ENCODE results near the gene C8A.

C8A gene

DNA sequence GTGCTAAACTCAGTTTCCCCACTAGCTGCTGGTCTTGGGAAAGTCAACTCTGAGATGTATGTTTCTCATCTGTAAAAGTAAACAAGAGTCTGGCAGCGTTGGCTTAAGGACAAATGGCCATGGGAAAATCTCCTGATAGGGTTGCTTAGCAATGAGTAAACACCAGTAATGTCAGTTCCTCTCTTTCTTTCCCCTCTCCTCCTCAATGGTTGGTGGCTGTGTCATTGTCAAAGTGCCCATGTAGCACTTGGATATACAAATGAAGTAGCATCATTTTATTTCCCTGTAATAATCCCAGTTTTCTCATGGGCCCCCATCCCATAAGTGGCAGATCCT, 33.2 kb upstream of the C8A start:
- peaks cover 7% of the 10 kb centered on the region; the same call in 1 of the 2 replicates for H3K27me3 ChIP-seq (ENCODE audit: insufficient read depth, low read length)
- WGBS = 29% methylated on average over 1 of the region's 1 CpG
- no peaks in the 10 kb centered on the region for H3K36me3 ChIP-seq (ENCODE audit: insufficient read depth, low read length)
- H3K9me3 ChIP-seq (ENCODE audit: insufficient read depth, low read depth, low read length) = no peaks in the 10 kb centered on the region
- no peak overlapping the region for H3K9ac ChIP-seq (ENCODE audit: low read depth, low read length)
- H3K4me1 ChIP-seq (ENCODE audit: insufficient read depth, low read length) = peaks cover 15% of the 10 kb centered on the region; the same call in 1 of the 2 replicates
- H3K27ac ChIP-seq (ENCODE audit: low read depth, low read length) = no peak overlapping the region
- no peak overlapping the region for H3K4me3 ChIP-seq (ENCODE audit: low read length)

DNA sequence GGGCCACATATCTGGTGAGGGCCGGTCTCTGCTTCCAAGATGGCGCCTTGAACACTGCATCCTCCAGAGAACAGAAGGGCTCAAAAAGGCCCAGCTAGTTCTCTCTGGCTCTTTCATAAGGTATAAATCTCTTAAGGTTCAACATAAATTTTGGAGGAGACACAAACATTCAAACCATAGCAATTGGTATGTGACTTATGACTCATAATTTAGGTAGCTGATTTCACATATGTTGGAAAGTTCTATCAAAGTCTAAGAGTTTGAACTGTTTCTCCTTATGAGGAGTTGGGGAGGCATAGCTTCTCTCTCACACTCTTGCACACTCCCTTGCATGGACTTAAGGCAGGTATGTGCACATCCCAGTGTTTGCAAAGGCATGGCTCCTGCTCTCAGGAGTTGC, 30.3 kb upstream of the C8A start:
- 69% methylated on average over 2 of the region's 2 CpGs for WGBS
- H3K27ac ChIP-seq (ENCODE audit: low read depth, low read length) = no peak overlapping the region

DNA sequence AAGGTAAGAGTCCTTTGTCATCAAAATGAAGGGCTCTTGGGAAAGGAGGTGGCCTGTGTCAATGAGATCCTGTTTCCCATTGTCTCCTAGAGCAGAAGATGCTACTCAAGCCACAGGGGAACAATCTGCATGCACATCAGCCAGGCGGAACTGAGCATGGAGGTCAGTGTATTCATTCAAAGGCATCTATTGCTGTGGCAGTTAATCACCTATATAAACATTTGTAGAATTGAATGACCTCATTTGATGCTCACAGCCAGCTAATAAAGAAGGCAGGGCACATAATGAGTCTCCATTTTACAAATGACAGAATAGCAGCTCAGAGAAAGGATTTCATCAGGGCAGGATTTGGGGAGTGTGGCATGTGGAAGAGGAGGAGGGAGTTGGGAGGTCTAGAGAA, 29.7 kb upstream of the C8A start:
- Histone ChIP-seq H3K9ac (ENCODE audit: low read depth, low read length) (no peak overlapping the region), H3K27ac (ENCODE audit: low read depth, low read length) (no peak overlapping the region), H3K27me3 (ENCODE audit: insufficient read depth, low read length) (peaks cover 7% of the 10 kb centered on the region; the same call in 1 of the 2 replicates), H3K36me3 (ENCODE audit: insufficient read depth, low read length) (no peaks in the 10 kb centered on the region), H3K4me1 (ENCODE audit: insufficient read depth, low read length) (0 out of 2 replicates have a peak, but pooled peaks cover 4% of the 10 kb centered on the region), H3K4me3 (ENCODE audit: low read length) (no peak overlapping the region), H3K9me3 (ENCODE audit: insufficient read depth, low read depth, low read length) (no peaks in the 10 kb centered on the region)
- 77% methylated on average over 1 of the region's 1 CpG for WGBS

More for the DNA sequence above, 30.3 kb upstream of the C8A start:
- Histone ChIP-seq H3K27me3 (ENCODE audit: insufficient read depth, low read length) (peaks cover 7% of the 10 kb centered on the region; the same call in 1 of the 2 replicates), H3K36me3 (ENCODE audit: insufficient read depth, low read length) (no peaks in the 10 kb centered on the region), H3K4me3 (ENCODE audit: low read length) (no peak overlapping the region), H3K9me3 (ENCODE audit: insufficient read depth, low read depth, low read length) (no peaks in the 10 kb centered on the region), H3K9ac (ENCODE audit: low read depth, low read length) (no peak overlapping the region), H3K4me1 (ENCODE audit: insufficient read depth, low read length) (peaks cover 9% of the 10 kb centered on the region; the same call in 1 of the 2 replicates)

DNA sequence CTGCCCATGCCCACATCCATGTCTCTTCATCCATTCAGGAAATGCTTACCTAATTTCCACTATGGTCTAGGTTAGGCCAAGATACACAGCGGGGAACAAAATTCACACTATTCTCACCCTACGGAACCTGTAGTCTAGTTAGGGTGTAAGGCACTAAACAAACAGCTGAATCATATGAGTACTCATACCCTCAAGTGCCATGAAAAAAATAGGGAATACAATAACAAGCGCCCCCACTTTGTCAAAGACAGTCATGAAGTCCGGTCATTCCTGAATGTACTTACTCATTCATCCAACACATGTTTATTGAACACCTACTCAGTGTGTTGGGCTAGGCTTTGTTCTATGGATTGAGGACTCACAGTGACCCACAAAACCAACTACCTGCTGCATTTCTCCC, 29.2 kb upstream of the C8A start:
- no peaks in the 10 kb centered on the region for H3K9me3 ChIP-seq (ENCODE audit: insufficient read depth, low read depth, low read length)
- H3K4me3 ChIP-seq (ENCODE audit: low read length) = no peak overlapping the region
- 82% methylated on average over 4 of the region's 4 CpGs for WGBS
- no peak overlapping the region for H3K9ac ChIP-seq (ENCODE audit: low read depth, low read length)
- H3K27me3 ChIP-seq (ENCODE audit: insufficient read depth, low read length) = peaks cover 7% of the 10 kb centered on the region; the same call in 1 of the 2 replicates
- H3K4me1 ChIP-seq (ENCODE audit: insufficient read depth, low read length) = 0 out of 2 replicates have a peak, but pooled peaks cover 4% of the 10 kb centered on the region
- H3K27ac ChIP-seq (ENCODE audit: low read depth, low read length) = no peak overlapping the region
- no peaks in the 10 kb centered on the region for H3K36me3 ChIP-seq (ENCODE audit: insufficient read depth, low read length)

DNA sequence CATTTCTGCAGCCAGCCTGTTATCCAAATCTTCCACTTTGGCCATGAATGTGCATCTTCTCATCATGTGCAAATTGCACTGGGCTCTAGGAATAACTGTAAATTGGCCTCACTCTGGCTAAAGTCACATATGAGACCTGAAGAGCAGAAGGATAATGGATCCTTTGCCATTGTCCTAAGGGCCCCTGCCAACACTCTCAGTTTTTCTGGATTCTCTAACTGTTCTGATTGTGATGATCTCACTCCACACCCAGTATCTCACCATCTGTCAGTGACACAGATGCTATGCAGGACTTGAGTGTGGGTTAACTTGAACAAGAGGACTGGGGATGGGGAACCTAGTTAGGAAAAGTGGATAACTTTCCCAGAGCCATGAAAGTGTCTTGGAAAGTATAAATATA, 26.9 kb upstream of the C8A start:
- no peaks in the 10 kb centered on the region for H3K9me3 ChIP-seq (ENCODE audit: insufficient read depth, low read depth, low read length)
- H3K9ac ChIP-seq (ENCODE audit: low read depth, low read length) = no peak overlapping the region
- H3K27ac ChIP-seq (ENCODE audit: low read depth, low read length) = no peak overlapping the region
- H3K36me3 ChIP-seq (ENCODE audit: insufficient read depth, low read length) = no peaks in the 10 kb centered on the region
- no peak overlapping the region for H3K4me3 ChIP-seq (ENCODE audit: low read length)
- no peaks in the 10 kb centered on the region for H3K4me1 ChIP-seq (ENCODE audit: insufficient read depth, low read length)
- H3K27me3 ChIP-seq (ENCODE audit: insufficient read depth, low read length) = no peaks in the 10 kb centered on the region

DNA sequence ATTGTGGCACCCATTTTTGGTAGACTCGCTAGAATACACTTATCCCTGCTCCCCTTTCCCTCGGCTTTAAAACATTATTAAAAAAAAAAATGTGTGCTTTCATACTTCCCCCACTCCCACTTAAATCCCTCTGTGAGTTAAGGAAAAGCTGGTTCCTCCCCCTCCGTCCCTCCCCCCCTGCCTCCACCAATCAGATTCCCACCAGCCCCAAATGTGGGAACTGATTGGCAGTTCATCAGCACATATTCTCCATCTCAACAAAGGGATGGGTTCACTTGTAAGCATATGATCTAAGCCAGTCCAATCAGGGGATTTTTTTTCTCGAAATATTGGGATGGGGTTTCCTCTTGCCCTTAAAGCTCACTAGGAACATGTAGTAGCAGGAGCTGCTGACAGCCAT, 24.5 kb upstream of the C8A start:
- H3K9me3 ChIP-seq (ENCODE audit: insufficient read depth, low read depth, low read length) = no peaks in the 10 kb centered on the region
- WGBS = 98% methylated on average over 4 of the region's 4 CpGs
- no peaks in the 10 kb centered on the region for H3K4me1 ChIP-seq (ENCODE audit: insufficient read depth, low read length)
- H3K27ac ChIP-seq (ENCODE audit: low read depth, low read length) = no peak overlapping the region
- no peaks in the 10 kb centered on the region for H3K27me3 ChIP-seq (ENCODE audit: insufficient read depth, low read length)
- no peak overlapping the region for H3K4me3 ChIP-seq (ENCODE audit: low read length)
- no peaks in the 10 kb centered on the region for H3K36me3 ChIP-seq (ENCODE audit: insufficient read depth, low read length)
- no peak overlapping the region for H3K9ac ChIP-seq (ENCODE audit: low read depth, low read length)

DNA sequence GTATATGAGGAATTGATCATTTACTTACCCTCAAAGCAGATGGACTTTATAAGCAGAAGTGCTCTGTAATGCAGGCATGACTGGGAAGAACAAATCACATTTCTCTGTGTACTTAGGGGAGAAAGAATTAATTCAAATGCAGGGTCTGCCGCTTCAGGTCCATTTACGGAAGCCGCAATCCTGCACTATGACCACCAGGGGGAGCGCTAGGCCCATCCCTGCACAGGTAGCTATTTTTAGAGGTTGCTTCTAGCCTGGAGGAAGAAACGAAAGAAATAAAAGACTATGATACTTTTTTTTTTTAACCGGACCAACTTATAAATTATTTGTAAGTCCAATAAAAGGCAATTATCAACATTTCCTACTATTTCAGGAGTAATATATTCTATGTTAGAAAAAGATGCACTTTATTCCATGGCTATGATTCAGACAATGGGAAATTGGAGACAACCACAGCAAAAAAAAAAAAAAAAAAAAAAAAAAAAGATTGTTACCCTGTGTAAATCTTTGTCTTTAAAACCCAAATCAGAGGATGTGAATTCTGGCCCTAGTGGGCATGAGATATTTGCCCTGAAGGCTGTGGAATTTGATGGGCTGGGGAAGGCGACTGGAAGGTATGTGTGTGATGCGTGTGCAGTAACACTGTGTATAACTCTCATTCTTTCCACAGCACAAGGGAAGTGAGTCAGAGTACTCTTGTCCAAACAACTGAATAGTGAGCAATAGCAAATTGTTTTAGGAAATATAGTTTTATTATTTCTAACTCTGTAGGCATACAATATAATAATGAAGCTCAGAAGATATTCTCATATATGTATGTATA, 22.5 kb upstream of the C8A start:
- Histone ChIP-seq H3K4me1 (ENCODE audit: insufficient read depth, low read length) (no peaks in the 10 kb centered on the region), H3K27ac (ENCODE audit: low read depth, low read length) (no peak overlapping the region), H3K9me3 (ENCODE audit: insufficient read depth, low read depth, low read length) (no peaks in the 10 kb centered on the region), H3K27me3 (ENCODE audit: insufficient read depth, low read length) (no peaks in the 10 kb centered on the region), H3K9ac (ENCODE audit: low read depth, low read length) (no peak overlapping the region), H3K4me3 (ENCODE audit: low read length) (no peak overlapping the region), H3K36me3 (ENCODE audit: insufficient read depth, low read length) (no peaks in the 10 kb centered on the region)
- WGBS = 17% methylated on average over 5 of the region's 8 CpGs

DNA sequence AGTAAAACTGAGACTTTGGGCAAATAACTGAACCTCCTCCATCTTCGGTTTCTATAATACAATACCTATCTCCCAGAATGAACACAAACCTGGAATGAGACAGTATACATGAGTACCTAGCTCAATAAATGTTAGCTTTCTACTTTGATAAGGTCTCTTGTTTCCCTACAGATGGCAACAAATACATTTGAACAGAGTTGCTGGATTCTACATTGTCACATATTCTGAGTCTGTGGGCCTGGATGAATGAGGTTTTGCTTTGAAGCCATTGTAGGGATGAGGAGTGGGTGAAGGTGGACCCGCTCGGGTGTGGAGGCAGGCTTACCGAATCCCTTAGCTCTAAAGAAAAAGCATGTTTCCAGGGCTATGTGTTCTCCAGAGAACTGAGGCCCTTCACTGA, 21.5 kb upstream of the C8A start:
- H3K4me1 ChIP-seq (ENCODE audit: insufficient read depth, low read length) = peaks cover 6% of the 10 kb centered on the region; the same call in 1 of the 2 replicates
- WGBS = 95% methylated on average over 4 of the region's 4 CpGs
- H3K27me3 ChIP-seq (ENCODE audit: insufficient read depth, low read length) = no peaks in the 10 kb centered on the region
- no peaks in the 10 kb centered on the region for H3K9me3 ChIP-seq (ENCODE audit: insufficient read depth, low read depth, low read length)
- no peak overlapping the region for H3K4me3 ChIP-seq (ENCODE audit: low read length)
- H3K27ac ChIP-seq (ENCODE audit: low read depth, low read length) = no peak overlapping the region
- no peak overlapping the region for H3K9ac ChIP-seq (ENCODE audit: low read depth, low read length)
- H3K36me3 ChIP-seq (ENCODE audit: insufficient read depth, low read length) = no peaks in the 10 kb centered on the region

DNA sequence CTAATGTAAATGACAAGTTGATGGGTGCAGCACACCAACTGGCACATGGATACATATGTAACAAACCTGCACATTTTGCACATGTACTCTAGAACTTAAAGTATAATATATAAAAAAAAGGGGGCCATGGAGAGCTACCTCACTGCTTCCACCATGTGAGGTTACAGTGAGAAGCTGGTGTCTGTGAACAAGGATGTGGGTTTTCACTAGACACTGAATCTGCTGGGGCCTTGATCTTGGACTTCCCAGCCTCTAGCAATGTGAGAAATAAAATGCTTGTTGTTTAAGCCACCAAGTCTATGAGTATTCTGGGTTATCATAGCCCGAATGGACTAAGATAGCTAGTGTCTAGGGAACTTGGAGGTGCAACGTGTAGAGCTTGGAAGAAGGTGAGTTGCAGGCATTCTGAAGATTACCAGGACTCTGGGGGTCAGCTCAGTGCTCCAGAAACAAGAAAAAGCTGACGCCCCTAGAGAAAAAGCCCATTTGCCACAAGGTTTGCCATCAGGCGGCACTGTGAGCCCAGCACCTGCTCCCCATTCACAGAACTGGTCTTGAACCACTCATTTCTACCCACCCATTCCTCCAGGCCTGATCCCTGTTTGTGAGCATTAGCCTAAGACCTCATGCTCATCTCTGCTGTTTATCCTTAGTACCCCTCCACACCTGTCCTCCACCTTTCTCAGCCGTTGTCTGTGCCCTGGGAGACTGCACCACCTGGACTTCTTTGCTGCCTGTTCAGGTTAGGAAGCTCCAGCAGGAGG, 20.3 kb upstream of the C8A start:
- Histone ChIP-seq H3K9me3 (ENCODE audit: insufficient read depth, low read depth, low read length) (no peaks in the 10 kb centered on the region), H3K27ac (ENCODE audit: low read depth, low read length) (no peak overlapping the region), H3K27me3 (ENCODE audit: insufficient read depth, low read length) (no peaks in the 10 kb centered on the region), H3K36me3 (ENCODE audit: insufficient read depth, low read length) (no peaks in the 10 kb centered on the region), H3K4me1 (ENCODE audit: insufficient read depth, low read length) (peaks cover 6% of the 10 kb centered on the region; the same call in 1 of the 2 replicates), H3K9ac (ENCODE audit: low read depth, low read length) (no peak overlapping the region), H3K4me3 (ENCODE audit: low read length) (no peak overlapping the region)
- WGBS = 91% methylated on average over 5 of the region's 5 CpGs

DNA sequence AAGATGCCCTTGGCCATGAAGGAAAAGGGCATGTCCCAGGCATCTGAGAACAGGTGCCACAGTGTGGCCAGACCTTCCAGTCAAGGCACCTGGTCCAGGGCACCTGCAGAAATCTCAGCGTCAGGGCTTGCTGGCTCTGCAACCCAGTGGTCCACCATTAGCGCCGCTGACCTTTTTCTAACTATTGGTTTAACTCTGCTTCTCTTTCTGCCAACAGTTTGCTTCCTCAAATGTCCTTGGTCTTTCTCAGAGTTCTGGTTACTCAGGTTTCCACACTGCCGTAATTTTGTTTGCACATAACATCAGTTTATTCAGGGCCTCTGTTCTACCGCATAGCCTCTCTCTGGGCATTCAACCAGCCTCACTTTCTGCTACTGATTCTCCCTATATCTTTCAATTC, 18.9 kb upstream of the C8A start:
- Histone ChIP-seq H3K4me1 (ENCODE audit: insufficient read depth, low read length) (peaks cover 6% of the 10 kb centered on the region; the same call in 1 of the 2 replicates), H3K4me3 (ENCODE audit: low read length) (no peak overlapping the region), H3K27ac (ENCODE audit: low read depth, low read length) (no peak overlapping the region), H3K9ac (ENCODE audit: low read depth, low read length) (no peak overlapping the region), H3K9me3 (ENCODE audit: insufficient read depth, low read depth, low read length) (no peaks in the 10 kb centered on the region), H3K36me3 (ENCODE audit: insufficient read depth, low read length) (no peaks in the 10 kb centered on the region), H3K27me3 (ENCODE audit: insufficient read depth, low read length) (no peaks in the 10 kb centered on the region)
- 94% methylated on average over 5 of the region's 5 CpGs for WGBS

DNA sequence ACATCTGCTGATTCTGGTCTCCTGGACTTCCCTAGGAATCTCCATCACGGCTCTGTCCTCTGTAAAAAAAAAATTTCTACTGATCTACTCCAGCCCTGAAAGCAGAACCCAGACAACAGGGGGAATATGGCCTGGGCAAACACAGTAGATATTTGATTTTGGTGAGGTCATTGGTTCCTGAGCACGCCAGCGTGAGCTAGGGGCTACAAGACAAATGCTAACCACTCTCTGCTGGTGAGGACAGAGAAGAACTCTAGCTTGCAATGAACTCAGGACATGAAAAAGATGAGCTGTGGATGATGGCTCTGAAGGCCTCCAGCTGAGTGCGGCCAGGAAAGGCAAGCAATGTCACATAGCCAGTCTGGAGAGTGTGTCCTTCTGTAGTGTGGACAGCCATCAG, 18.2 kb upstream of the C8A start:
- H3K27me3 ChIP-seq (ENCODE audit: insufficient read depth, low read length) = no peaks in the 10 kb centered on the region
- WGBS = 93% methylated on average over 4 of the region's 4 CpGs
- H3K4me3 ChIP-seq (ENCODE audit: low read length) = no peak overlapping the region
- H3K27ac ChIP-seq (ENCODE audit: low read depth, low read length) = no peak overlapping the region
- no peaks in the 10 kb centered on the region for H3K9me3 ChIP-seq (ENCODE audit: insufficient read depth, low read depth, low read length)
- H3K36me3 ChIP-seq (ENCODE audit: insufficient read depth, low read length) = no peaks in the 10 kb centered on the region
- no peak overlapping the region for H3K9ac ChIP-seq (ENCODE audit: low read depth, low read length)
- peaks cover 6% of the 10 kb centered on the region; the same call in 1 of the 2 replicates for H3K4me1 ChIP-seq (ENCODE audit: insufficient read depth, low read length)

All from HUES64 (cell line).